ENCODE results near the gene SYTL4.

Gene SYTL4

GRCh38 chrX:100720301-100720700 lies 11.6 kb downstream of the SYTL4 start:
- no peak overlapping the region for H2BK12ac ChIP-seq (ENCODE audit: low read length)
- no peak overlapping the region for H2BK15ac ChIP-seq (ENCODE audit: low read length)
- H2AK5ac ChIP-seq (ENCODE audit: low read depth, low read length) = no peak overlapping the region
- WGBS, 2 donors (ENCODE audit: extremely low coverage in 2 of 2, insufficient read length in 2 of 2, insufficient replicate concordance in 1 of 2) = no CpG with 5 or more reads among the region's 2 CpGs
- H2BK120ac ChIP-seq (ENCODE audit: low read depth, low read length) = no peak overlapping the region
- no peak overlapping the region for H3K4ac ChIP-seq (ENCODE audit: low read length)
- H3K14ac ChIP-seq (ENCODE audit: low read length) = no peak overlapping the region
- H3K4me3 ChIP-seq (ENCODE audit: low read length in 2 of 2) = no peak overlapping the region
- H4K91ac ChIP-seq (ENCODE audit: low read depth, low read length, poor library complexity) = no peak overlapping the region
- no peak overlapping the region for H2BK5ac ChIP-seq (ENCODE audit: low read length)
- no peak overlapping the region for H4K8ac ChIP-seq (ENCODE audit: low read depth, low read length)
- H3K18ac ChIP-seq (ENCODE audit: low read length) = no peak overlapping the region
- H3K36me3 ChIP-seq (replicated peaks in 1 of 2; ENCODE audit: control insufficient read depth in 2 of 2, insufficient read depth in 2 of 2, low read length in 2 of 2) = no peaks in the 10 kb centered on the region
- H3K27me3 ChIP-seq (ENCODE audit: control insufficient read depth in 3 of 3, insufficient read depth in 3 of 3, low read depth in 1 of 3, low read length in 3 of 3) = peaks cover 0 to 3% (median 0%) of the 10 kb centered on the region in 3 experiments
- H3K9ac ChIP-seq (ENCODE audit: low read depth, low read length, poor library complexity) = no peak overlapping the region
- H3K23ac ChIP-seq (ENCODE audit: low read depth, low read length, poor library complexity) = no peak overlapping the region
- H3K79me1 ChIP-seq (ENCODE audit: low read depth, low read length) = no peaks in the 10 kb centered on the region
- no peak overlapping the region for H3K27ac ChIP-seq (replicated peaks; ENCODE audit: low read length)
- no peak overlapping the region for H2AFZ ChIP-seq (ENCODE audit: low read length)
- no peaks in the 10 kb centered on the region for H3K4me1 ChIP-seq (ENCODE audit: control insufficient read depth in 2 of 2, insufficient read depth in 1 of 2, low read depth in 1 of 2, low read length in 2 of 2)
- no peak overlapping the region for H3K4me2 ChIP-seq (ENCODE audit: insufficient read depth, low read length, poor library complexity, severe bottlenecking)
- H3K9me3 ChIP-seq (replicated peaks in 1 of 2; ENCODE audit: control insufficient read depth in 2 of 2, insufficient read depth in 1 of 2, low read depth in 1 of 2, low read length in 2 of 2) = no peaks in the 10 kb centered on the region
- DNase-seq (ENCODE audit: low spot score) = no peak

GRCh38 chrX:100719139-100719538 lies 12.8 kb downstream of the SYTL4 start:
- H2BK12ac ChIP-seq (ENCODE audit: low read length) = no peak overlapping the region
- no peak overlapping the region for H3K4me3 ChIP-seq (ENCODE audit: low read length in 2 of 2)
- H2AFZ ChIP-seq (ENCODE audit: low read length) = no peak overlapping the region
- H3K27me3 ChIP-seq (ENCODE audit: control insufficient read depth in 3 of 3, insufficient read depth in 3 of 3, low read depth in 1 of 3, low read length in 3 of 3) = peaks cover 0 to 3% (median 0%) of the 10 kb centered on the region in 3 experiments
- H3K23ac ChIP-seq (ENCODE audit: low read depth, low read length, poor library complexity) = no peak overlapping the region
- H3K9ac ChIP-seq (ENCODE audit: low read depth, low read length, poor library complexity) = no peak overlapping the region
- no peak overlapping the region for H3K14ac ChIP-seq (ENCODE audit: low read length)
- H2BK120ac ChIP-seq (ENCODE audit: low read depth, low read length) = no peak overlapping the region
- H3K27ac ChIP-seq (replicated peaks; ENCODE audit: low read length) = no peak overlapping the region
- H3K79me1 ChIP-seq (ENCODE audit: low read depth, low read length) = no peaks in the 10 kb centered on the region
- no peak overlapping the region for H3K18ac ChIP-seq (ENCODE audit: low read length)
- no CpG with 5 or more reads among the region's 2 CpGs for WGBS, 2 donors (ENCODE audit: extremely low coverage in 2 of 2, insufficient read length in 2 of 2, insufficient replicate concordance in 1 of 2)
- H4K91ac ChIP-seq (ENCODE audit: low read depth, low read length, poor library complexity) = no peak overlapping the region
- H4K8ac ChIP-seq (ENCODE audit: low read depth, low read length) = no peak overlapping the region
- no peak overlapping the region for H2BK5ac ChIP-seq (ENCODE audit: low read length)
- no peak overlapping the region for H2AK5ac ChIP-seq (ENCODE audit: low read depth, low read length)
- no peak overlapping the region for H3K4me2 ChIP-seq (ENCODE audit: insufficient read depth, low read length, poor library complexity, severe bottlenecking)
- no peaks in the 10 kb centered on the region for H3K36me3 ChIP-seq (replicated peaks in 1 of 2; ENCODE audit: control insufficient read depth in 2 of 2, insufficient read depth in 2 of 2, low read length in 2 of 2)
- H2BK15ac ChIP-seq (ENCODE audit: low read length) = no peak overlapping the region
- no peak for DNase-seq (ENCODE audit: low spot score)
- H3K4ac ChIP-seq (ENCODE audit: low read length) = no peak overlapping the region
- no peaks in the 10 kb centered on the region for H3K9me3 ChIP-seq (replicated peaks in 1 of 2; ENCODE audit: control insufficient read depth in 2 of 2, insufficient read depth in 1 of 2, low read depth in 1 of 2, low read length in 2 of 2)
- H3K4me1 ChIP-seq (ENCODE audit: control insufficient read depth in 2 of 2, insufficient read depth in 1 of 2, low read depth in 1 of 2, low read length in 2 of 2) = no peaks in the 10 kb centered on the region

DNA sequence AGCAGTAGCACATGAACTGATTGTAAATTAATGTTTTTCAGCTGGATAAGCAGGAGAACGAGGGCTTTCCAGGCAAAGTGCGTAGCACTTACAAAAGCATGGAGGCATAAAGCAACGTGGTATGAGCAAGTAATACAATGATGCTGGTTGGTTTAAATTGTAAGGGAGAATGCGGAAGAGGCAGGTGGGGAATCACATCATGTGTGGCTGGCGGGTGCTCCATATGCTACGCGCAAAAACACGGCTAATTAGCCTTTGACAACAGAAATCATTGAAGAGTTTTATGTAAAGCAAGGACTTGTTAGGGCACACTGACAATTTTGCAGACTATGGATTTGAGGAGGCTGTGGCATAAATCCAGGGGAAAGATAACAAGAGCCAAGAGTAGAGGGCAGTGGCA lies 14.6 kb downstream of the SYTL4 start:
- Histone ChIP-seq H3K4me1 (ENCODE audit: control insufficient read depth in 2 of 2, insufficient read depth in 1 of 2, low read depth in 1 of 2, low read length in 2 of 2) (no peaks in the 10 kb centered on the region), H2BK5ac (ENCODE audit: low read length) (no peak overlapping the region), H3K27ac (replicated peaks; ENCODE audit: low read length) (no peak overlapping the region), H3K23ac (ENCODE audit: low read depth, low read length, poor library complexity) (no peak overlapping the region), H2AFZ (ENCODE audit: low read length) (no peak overlapping the region), H3K9ac (ENCODE audit: low read depth, low read length, poor library complexity) (no peak overlapping the region), H3K4me3 (ENCODE audit: low read length in 2 of 2) (no peak overlapping the region), H3K18ac (ENCODE audit: low read length) (no peak overlapping the region), H3K14ac (ENCODE audit: low read length) (no peak overlapping the region), H3K4ac (ENCODE audit: low read length) (no peak overlapping the region), H3K4me2 (ENCODE audit: insufficient read depth, low read length, poor library complexity, severe bottlenecking) (no peak overlapping the region), H4K91ac (ENCODE audit: low read depth, low read length, poor library complexity) (no peak overlapping the region), H2BK15ac (ENCODE audit: low read length) (no peak overlapping the region), H2BK120ac (ENCODE audit: low read depth, low read length) (no peak overlapping the region), H2AK5ac (ENCODE audit: low read depth, low read length) (no peak overlapping the region), H3K36me3 (replicated peaks in 1 of 2; ENCODE audit: control insufficient read depth in 2 of 2, insufficient read depth in 2 of 2, low read length in 2 of 2) (no peaks in the 10 kb centered on the region), H2BK12ac (ENCODE audit: low read length) (no peak overlapping the region), H4K8ac (ENCODE audit: low read depth, low read length) (no peak overlapping the region), H3K9me3 (replicated peaks in 1 of 2; ENCODE audit: control insufficient read depth in 2 of 2, insufficient read depth in 1 of 2, low read depth in 1 of 2, low read length in 2 of 2) (no peaks in the 10 kb centered on the region), H3K27me3 (ENCODE audit: control insufficient read depth in 3 of 3, insufficient read depth in 3 of 3, low read depth in 1 of 3, low read length in 3 of 3) (peaks cover 0 to 3% (median 0%) of the 10 kb centered on the region in 3 experiments), H3K79me1 (ENCODE audit: low read depth, low read length) (no peaks in the 10 kb centered on the region)
- no peak for DNase-seq (ENCODE audit: low spot score)
- WGBS, 2 donors (ENCODE audit: extremely low coverage in 2 of 2, insufficient read length in 2 of 2, insufficient replicate concordance in 1 of 2) = no CpG with 5 or more reads among the region's 8 CpGs

DNA sequence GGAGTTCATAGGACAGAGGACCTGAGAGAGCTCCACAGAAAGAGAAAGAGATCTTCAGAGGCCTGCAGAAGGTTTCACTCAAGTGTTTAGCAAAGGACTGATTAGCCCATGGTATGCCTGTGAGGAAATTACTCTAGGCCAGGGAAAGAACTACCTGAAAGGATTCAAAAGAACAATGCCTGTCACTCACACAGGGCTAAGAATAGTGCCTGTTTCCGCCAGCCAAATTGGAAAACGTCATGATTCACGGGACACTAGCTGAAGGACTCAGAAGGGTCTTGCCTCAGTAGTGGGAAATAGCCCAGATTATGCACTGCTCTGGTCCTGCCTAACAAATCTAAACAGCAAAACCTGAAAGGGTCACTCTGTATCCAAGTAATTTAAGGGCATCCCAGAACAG lies 21.1 kb downstream of the SYTL4 start:
- WGBS, 2 donors (ENCODE audit: extremely low coverage in 2 of 2, insufficient read length in 2 of 2, insufficient replicate concordance in 1 of 2) = no CpG with 5 or more reads among the region's 3 CpGs
- no peak overlapping the region for H3K14ac ChIP-seq (ENCODE audit: low read length)
- no peak overlapping the region for H2BK12ac ChIP-seq (ENCODE audit: low read length)
- no peak for DNase-seq (ENCODE audit: low spot score)
- no peaks in the 10 kb centered on the region for H3K9me3 ChIP-seq (replicated peaks in 1 of 2; ENCODE audit: control insufficient read depth in 2 of 2, insufficient read depth in 1 of 2, low read depth in 1 of 2, low read length in 2 of 2)
- H3K79me1 ChIP-seq (ENCODE audit: low read depth, low read length) = no peaks in the 10 kb centered on the region
- H3K27me3 ChIP-seq (ENCODE audit: control insufficient read depth in 3 of 3, insufficient read depth in 3 of 3, low read depth in 1 of 3, low read length in 3 of 3) = no peaks in the 10 kb centered on the region
- H3K4ac ChIP-seq (ENCODE audit: low read length) = no peak overlapping the region
- H4K8ac ChIP-seq (ENCODE audit: low read depth, low read length) = no peak overlapping the region
- no peaks in the 10 kb centered on the region for H3K36me3 ChIP-seq (replicated peaks in 1 of 2; ENCODE audit: control insufficient read depth in 2 of 2, insufficient read depth in 2 of 2, low read length in 2 of 2)
- H2BK5ac ChIP-seq (ENCODE audit: low read length) = no peak overlapping the region
- H2AK5ac ChIP-seq (ENCODE audit: low read depth, low read length) = no peak overlapping the region
- H3K4me1 ChIP-seq (ENCODE audit: control insufficient read depth in 2 of 2, insufficient read depth in 1 of 2, low read depth in 1 of 2, low read length in 2 of 2) = no peaks in the 10 kb centered on the region
- no peak overlapping the region for H3K18ac ChIP-seq (ENCODE audit: low read length)
- no peak overlapping the region for H3K4me3 ChIP-seq (ENCODE audit: low read length in 2 of 2)
- H3K4me2 ChIP-seq (ENCODE audit: insufficient read depth, low read length, poor library complexity, severe bottlenecking) = no peak overlapping the region
- H3K27ac ChIP-seq (replicated peaks; ENCODE audit: low read length) = peak overlapping the region; percentile 56
- H4K91ac ChIP-seq (ENCODE audit: low read depth, low read length, poor library complexity) = no peak overlapping the region
- H2AFZ ChIP-seq (ENCODE audit: low read length) = no peak overlapping the region
- H2BK120ac ChIP-seq (ENCODE audit: low read depth, low read length) = no peak overlapping the region
- H3K9ac ChIP-seq (ENCODE audit: low read depth, low read length, poor library complexity) = no peak overlapping the region
- H3K23ac ChIP-seq (ENCODE audit: low read depth, low read length, poor library complexity) = no peak overlapping the region
- no peak overlapping the region for H2BK15ac ChIP-seq (ENCODE audit: low read length)

All from neuronal stem cell (in vitro differentiated cells).